ENCODE measurements around the gene RARG. TPM values are rescaled to one million over a fixed set of nuclear protein-coding genes. Genes with fewer than 3 reads are reported as not detected.
A peak's percentile ranks its signal among the peaks of the same experiment; 100 is the strongest.

RARG gene
- total RNA-seq, result 21.2 TPM
- long read RNA-seq, partial matches to known transcripts, result 13 of 19 reads
- long read RNA-seq, other reads (novel, unspliced or antisense), result 5 of 19 reads

DNA sequence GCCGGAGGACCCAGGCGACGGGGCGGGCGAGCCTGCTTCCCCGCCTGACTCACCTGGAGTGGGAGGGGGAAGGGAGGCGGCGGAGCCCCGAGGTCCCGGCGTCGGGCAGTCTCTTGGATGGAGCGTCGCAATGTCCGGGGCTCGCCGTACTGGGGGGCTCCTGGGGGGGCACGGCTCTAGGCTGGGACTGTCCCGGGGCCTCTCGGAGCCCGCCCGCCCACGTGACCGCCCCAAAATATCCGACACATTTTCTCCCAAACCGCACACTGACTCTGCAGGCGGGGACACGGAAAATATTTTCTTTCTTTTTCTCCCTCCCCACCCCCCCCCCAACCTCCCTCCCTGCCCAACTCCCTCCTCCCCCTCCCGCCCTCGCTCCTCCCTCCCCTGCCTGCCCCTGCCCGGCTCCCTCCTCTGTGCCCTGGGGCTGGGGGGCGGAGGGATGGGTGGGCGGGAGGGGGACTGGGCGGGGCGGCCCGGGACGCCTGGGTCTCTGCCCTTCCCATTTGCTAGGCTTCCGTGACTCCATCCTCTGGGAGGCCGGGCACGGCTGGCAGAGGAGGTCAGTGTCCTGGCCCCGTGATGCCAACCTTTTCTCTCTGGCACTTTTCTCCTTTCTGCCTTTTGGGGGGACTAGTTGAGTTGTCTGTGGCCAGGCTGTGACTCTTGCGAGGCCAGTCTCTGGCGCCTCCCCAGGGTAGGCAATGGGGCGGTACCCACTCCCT, at the start of gene RARG:
RARG (minus strand) TSS at position 289 of the 725 bp plus-strand sequence. CDS start 4,664 bp downstream, outside the sequence.
- intact Hi-C loops (cut with DNase I), result no loop called here
- no peak for DNase-seq (ENCODE audit: low spot score)

DNA sequence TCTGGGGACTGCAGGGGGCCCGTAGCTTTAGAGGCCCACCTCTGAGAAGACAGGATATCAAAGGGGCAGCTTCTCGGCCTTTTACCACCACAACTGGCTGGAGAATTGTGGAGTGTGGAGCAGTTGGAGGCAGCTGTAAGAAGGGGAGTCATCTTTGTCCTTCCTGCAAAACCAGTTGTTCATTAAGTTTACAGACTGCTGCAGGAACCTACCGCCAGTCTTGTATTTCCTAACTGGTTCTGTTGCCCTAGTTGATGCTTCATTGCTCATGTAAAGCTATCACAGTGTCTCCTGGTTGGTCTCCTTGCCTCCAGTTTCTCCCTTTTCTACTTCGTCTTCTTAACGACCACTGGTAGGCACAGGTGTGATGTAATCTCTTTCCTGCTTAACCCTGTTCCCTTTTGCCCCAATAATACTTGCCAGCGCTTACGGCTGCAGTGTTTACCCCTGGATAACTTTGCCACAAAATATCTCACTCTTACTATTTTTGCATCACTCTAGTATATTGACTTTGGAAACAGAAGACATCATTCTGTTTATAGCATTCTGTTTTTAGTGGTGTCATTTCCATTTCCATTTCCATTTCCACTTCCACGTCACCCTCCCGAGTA, 48.0 kb upstream of the RARG start:
- intact Hi-C loops (cut with DNase I), result no loop called here
- no peak for DNase-seq (ENCODE audit: low spot score)

DNA sequence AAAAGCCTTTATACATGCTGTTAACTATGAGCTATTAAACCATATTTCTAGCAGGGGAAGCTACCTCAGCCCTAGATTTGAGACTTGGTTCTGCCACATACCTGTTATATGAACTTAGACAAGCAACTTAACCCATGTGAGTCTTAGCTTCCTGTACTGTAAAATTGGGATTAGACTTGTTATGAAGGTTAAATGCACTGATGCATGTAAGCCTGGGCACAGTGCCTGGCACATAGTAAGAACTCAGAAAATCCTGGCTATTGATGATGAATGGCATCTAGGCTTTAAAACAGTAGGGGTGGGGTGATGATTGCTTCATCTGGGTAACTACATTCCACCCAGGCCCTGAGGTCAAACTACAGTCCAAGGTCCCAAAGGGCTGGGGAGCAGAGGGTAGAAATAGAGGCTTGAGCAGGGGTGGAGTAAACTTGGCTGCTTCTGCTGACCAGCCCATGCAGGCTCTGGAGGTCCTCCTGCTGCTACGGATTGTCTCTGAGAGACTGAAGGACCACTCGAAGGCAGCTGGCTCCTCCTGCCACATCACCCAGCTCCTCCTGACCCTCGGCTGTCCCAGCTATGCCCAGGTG, 47.4 kb upstream of the RARG start:
- DNase-seq (ENCODE audit: low spot score), result no peak
- intact Hi-C loops (cut with DNase I), result no loop called here

DNA sequence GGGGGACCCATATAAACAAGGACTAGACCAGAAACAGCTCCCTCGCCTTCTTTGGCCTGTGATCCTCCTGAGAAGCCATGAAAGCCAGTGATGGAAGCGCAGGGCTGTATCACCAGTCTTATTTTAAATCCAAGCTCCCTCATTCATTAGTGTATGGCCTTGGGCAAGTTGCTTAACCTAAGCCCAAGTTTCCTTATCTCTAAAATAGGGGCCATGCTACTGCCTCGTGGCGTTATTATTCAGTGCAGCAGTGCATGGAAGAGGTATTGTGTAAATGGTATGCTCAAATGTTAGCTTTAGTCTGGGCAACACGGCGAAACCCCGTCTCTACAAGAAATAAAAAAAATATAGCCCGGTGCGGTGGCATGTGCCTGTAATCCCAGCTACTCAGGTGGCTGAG, 46.0 kb upstream of the RARG start:
- DNase-seq (ENCODE audit: low spot score), result no peak
- intact Hi-C loops (cut with DNase I), result no loop called here

DNA sequence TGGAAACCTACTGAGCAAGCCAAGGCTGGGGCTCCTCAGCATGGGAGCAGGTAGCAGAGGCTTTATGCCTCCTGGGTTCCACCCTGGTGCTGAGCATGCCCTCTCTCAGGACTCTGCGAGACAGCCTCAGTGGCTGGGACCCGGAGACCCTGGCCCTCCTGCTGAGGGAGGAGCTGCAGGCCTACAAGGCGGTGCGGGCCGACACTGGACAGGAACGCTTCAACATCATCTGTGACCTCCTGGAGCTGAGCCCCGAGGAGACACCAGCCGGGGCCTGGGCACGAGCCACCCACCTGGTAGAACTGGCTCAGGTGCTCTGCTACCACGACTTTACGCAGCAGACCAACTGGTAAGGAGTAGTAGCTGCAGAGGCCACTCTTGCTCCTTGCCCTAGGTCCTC, 44.5 kb upstream of the RARG start:
- intact Hi-C loops (cut with DNase I), result no loop called here
- DNase-seq (ENCODE audit: low spot score), result no peak

DNA sequence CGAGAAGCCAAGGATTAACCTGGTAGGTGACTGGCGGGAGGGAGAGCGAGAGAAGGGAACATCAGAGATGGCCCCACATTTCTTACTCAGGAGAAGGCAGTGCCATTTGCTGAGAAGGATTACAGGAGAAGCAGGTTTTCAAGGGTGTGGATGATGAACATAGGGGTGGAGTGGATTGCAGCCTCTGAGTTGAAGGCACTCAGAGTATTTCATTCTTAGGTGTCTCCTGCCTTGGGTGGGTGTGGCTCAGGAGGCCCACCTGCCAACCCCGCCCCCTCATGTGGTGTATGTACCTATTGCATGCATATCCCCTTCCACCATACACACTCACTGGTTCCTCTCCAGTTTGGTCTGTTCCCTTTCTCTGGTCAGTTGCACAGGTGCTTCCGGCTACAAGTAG, 42.4 kb upstream of the RARG start:
- no peak for DNase-seq (ENCODE audit: low spot score)

DNA sequence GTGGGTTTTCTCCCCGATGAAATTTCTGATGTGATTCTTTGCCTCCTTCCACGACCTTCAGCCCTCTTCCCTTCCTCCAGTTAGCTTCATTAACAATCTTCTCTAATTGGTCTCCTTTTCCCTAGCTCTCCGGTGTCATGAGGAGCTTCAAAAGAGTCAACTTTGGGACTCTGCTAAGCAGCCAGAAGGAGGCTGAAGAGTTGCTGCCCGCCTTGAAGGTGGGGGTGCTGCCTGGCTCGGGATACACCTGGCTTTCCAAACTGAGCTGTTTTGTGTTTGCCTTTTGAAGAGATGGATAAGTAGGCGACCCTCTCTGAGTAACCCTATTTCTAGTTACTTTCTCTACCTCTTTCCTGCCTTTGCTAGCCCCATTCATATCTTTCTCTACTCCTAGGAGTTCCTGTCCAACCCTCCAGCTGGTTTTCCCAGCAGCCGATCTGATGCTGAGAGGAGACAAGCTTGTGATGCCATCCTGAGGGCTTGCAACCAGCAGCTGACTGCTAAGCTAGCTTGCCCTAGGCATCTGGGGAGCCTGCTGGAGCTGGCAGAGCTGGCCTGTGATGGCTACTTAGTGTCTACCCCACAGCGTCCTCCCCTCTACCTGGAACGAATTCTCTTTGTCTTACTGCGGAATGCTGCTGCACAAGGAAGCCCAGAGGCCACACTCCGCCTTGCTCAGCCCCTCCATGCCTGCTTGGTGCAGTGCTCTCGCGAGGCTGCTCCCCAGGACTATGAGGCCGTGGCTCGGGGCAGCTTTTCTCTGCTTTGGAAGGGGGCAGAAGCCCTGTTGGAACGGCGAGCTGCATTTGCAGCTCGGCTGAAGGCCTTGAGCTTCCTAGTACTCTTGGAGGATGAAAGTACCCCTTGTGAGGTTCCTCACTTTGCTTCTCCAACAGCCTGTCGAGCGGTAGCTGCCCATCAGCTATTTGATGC, 36.9 kb upstream of the RARG start:
- intact Hi-C loops (cut with DNase I), result no loop called here

More for the DNA sequence above, 42.4 kb upstream of the RARG start:
- intact Hi-C loops (cut with DNase I), result no loop called here

DNA sequence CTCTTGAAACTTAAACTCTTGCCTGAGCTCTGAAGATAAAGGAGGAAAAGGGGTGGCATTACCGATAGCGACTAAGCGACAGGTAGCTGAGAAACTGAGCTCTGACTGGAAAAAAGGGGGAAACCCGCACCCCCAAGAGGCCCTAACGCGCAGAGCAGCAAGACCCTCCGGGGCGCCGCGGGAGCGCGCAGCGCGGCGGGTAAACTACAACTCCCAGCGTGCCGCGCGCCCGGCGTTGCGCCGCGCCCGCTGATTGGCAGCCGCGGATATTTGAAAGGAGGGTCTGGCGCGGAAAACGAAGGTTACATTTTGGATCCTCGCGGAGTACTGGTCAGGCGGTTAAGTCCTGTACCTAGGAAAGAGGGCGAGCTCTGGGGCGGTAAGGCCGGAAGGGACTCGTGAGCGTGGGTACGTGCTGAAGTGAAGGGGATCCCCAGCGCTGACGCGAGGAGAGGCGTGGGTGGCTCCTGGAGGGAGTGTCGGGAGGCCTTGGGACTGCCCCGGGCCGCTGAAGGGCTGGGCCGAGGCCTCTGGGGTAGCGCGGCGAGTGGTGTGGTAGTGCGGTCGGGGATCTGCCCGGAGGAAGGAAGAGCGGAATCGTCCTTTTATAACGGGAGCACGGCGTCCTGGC, 36.1 kb upstream of the RARG start, which contains the start of gene ESPL1:
ESPL1 (plus strand) TSS at position 301 of the 631 bp plus-strand sequence. CDS start 468 bp downstream, outside the sequence.
- intact Hi-C loops (cut with DNase I), result no loop called here

More for the DNA sequence above, 36.9 kb upstream of the RARG start:
- no peak for DNase-seq (ENCODE audit: low spot score)

DNA sequence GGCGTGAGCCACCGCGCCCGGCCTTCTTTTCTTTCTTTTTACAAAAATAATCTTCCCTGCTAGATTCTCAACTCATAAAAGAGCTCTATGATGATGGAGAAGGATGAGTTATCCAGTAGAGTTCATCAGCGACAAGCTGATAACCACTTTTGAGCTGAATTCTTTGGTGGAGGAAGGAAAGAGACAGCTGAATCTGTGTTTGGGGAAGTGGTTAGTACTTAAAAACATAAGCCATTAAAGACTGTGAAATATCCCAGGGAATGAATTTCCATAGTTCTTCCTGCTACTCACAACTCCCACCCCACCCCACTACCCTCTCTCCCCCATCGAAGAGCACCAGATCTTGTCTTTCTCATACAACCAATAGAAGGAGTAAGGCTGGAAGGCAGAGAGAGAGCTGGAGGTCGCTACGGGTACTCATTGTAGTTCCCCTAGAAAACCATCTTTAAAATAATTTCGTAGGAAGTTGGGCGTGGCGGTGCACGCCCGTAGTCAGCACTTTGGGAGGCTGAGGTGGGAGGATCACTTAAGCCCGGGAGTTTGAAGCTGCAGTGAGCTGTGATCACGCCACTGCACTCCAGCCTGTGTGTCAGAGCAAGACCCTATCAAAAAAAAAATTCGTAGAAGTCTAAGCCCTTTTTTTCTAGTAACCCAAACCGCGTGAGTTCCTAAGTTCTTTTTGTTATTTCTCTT, 35.4 kb upstream of the RARG start:
- DNase-seq (ENCODE audit: low spot score), result no peak
- intact Hi-C loops (cut with DNase I), result no loop called here

More for the DNA sequence above, 36.1 kb upstream of the RARG start, which contains the start of gene ESPL1:
- peak; percentile 81 for DNase-seq (ENCODE audit: low spot score)

DNA sequence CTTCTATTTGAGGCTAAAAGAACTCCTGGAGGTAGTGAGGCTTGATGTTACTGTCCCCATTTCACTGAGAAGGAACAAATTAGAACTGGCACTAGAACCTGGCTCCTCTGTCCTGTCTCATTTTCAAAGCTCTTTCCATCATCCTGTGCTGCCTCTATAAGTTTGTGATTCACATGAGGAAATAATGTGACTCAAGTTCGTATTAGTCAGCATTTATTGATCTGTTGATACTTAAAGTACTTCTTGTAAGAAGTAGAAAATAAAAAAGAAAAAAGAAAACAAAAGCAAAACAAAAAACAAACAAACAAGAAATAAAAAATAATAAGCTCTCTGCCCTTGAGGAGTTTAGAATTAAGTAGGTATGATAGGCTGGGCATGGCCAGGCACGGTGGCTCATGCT, 33.8 kb upstream of the RARG start:
- intact Hi-C loops (cut with DNase I), result no loop called here
- DNase-seq (ENCODE audit: low spot score), result no peak

DNA sequence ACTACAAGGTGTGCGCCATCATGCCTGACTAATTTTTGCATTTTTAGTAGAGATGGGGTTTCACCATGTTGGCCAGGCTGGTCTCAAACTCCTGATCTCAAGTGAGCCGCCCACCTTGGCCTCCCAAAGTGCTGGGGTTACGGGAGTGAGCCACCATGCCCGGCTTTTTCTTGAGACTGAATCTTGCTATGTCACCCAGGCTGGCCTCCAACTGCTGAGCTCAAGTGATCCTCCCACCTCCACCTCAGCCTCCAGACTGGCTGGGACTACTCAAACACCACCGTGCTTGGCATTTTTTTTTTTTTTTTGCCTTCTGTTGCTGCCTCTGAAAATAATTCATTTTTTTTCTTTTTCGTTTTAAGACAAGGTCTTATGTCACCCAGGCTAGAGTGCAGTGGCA, 27.9 kb upstream of the RARG start:
- no peak for DNase-seq (ENCODE audit: low spot score)
- intact Hi-C loops (cut with DNase I), result no loop called here

DNA sequence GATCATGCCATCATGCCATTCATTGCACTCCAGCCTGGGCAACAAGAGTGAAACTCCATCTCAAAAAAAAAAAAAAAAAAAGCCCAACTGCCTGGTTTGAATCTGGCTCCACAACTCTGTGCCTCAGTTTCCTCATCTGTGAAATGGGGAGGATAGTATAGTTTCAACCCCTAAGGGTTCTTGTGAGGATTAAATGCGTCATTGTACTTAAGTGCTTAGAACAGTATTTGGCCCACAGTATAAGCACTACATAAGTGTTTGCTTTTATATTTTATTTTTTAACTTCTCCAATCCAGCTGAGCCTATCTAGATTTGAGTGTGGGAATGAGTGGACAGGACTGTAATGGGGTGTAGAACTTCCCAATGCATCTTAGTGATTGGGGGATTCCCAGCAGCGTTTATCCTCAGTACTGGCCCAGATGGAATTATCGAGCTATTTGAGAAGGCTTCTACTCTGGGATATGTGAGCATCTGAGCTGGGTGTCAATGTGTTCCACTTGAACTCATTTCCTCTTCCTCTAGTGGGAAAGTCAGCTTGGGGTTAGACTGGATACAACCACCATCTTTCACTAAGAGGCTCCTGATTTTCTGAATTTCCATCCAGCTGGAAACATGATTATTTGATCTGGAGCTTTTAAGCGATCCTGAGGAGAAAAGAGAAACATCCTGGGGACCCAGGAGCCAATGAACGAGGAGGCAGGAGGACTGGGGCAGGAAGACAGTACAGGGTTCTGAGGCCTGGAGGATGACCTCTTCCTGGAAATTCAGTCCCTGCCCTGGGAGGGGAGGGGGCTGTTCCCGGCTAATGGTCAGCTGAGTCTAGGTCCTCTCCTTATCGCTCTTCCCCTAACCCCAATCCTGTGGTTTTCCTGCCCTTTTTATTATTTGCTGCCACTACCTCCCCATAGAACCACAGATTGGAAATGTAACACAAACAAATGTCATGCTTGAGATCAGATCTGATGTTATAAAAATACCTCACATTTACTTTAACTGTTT, 26.8 kb upstream of the RARG start:
- intact Hi-C loops (cut with DNase I), result no loop called here
- DNase-seq (ENCODE audit: low spot score), result no peak

DNA sequence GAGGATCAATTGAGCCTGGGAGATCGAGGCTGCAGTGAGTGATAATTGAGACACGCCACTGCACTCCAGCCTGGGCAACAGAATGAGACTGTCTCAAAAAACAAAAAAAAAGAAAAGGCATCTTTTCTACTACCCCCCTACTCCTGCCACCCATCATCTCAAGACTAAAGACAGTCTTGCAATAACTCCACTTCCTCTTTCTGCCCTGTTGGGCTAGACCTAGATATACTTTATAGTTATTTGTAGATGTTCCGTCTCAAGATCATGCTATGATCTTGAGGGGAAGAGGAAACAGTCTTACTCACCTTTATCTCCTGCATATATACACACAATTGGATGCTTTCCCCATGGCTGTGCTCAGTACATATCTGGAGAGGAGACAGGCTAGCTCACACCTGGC, 24.0 kb upstream of the RARG start:
- intact Hi-C loops (cut with DNase I), result no loop called here
- DNase-seq (ENCODE audit: low spot score), result no peak

DNA sequence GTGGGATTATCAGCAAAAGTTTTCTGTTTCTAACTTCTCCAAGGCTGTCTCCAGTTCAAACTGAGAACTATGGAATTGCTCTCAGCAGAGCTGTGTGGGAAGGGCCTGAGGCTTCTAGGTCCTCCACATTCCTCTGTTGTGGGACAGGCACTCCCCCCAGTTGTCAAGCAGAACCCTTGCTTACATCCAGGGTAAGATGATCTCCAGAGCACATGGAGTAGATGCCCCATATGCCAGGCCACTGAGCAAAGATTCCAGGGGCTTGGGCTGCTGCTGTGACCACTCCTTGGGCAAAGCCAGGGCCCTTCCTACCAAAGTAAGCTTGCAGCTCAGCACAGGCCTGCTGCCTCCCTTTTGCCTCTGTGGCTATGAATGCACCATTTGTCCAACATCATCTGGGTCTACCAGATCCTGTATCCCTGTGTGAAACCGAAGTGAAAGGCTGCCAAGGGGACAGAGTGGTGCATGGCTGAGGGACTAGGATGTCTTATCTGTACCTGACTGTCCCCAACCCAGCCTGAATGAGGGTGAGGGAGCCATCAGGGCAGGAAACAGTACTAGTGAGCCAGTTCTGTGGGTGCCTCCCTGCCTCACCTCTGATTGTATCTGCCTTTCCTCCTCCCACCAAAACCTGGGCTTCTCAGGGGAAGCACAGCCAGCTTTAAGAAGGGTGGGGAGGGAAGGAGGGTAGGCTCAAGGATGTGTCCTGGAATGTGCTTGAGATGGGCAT, 23.0 kb upstream of the RARG start:
- intact Hi-C loops (cut with DNase I), result loop anchor here (5.0 kb wide), 1 partner anchor 32 kb away; no protein-coding TSS in a partner anchor
- no peak for DNase-seq (ENCODE audit: low spot score)

DNA sequence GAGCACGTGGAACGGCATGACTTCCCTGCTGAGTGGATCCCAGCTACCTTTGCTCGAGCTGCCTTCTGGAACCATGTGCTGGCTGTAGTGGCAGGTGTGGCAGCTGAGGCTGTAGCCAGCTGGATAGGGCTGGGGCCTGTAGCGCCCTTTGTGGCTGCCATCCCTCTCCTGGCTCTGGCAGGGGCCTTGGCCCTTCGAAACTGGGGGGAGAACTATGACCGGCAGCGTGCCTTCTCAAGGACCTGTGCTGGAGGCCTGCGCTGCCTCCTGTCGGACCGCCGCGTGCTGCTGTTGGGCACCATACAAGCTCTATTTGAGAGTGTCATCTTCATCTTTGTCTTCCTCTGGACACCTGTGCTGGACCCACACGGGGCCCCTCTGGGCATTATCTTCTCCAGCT, 21.3 kb upstream of the RARG start:
- intact Hi-C loops (cut with DNase I), result loop anchor here (5.0 kb wide), 1 partner anchor 34 kb away; no protein-coding TSS in a partner anchor
- no peak for DNase-seq (ENCODE audit: low spot score)

DNA sequence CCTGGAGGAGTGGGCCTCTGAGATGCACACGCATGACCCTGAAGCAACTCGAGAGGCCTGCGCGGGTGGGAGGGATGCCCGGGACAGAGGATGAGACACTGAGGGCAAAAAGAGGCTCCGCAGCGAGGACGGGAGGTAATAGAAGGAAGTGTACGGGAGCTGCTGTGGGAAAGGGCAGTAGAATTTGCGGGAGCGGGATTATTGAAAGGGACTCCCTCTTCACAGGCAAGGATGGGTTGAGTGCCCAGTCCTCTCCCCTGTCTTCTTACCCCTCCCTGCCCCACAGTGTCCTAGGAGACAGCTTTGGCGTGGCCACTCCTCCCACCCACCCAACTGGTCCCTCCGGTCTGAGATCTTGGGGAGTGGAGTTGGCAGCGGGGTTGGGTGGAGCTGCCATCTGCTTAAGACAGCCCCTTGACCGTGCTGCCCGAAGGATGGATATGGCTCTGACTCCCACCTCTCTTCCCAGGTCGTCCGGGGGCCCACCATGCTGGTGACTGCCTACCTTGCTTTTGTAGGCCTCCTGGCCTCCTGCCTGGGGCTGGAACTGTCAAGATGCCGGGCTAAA, 20.4 kb upstream of the RARG start:
- DNase-seq (ENCODE audit: low spot score), result no peak
- intact Hi-C loops (cut with DNase I), result loop anchor here (5.0 kb wide), 1 partner anchor 35 kb away; no protein-coding TSS in a partner anchor
